CD4-positive, alpha-beta T cell (primary cell): Measurements from ENCODE around the gene KNDC1. TPM values are rescaled to one million over a fixed set of nuclear protein-coding genes. Genes with fewer than 3 reads are reported as not detected.
A peak's percentile ranks its signal among the peaks of the same experiment; 100 is the strongest.

Experiments
- ATAC-seq: fragments of 200-7000 bp; cut with Tn5 transposase; one replicate; pipeline ENCODE4 v1.10.0; 2022; ENCODE audit warnings: mild to moderate bottlenecking; ENCODE audit not compliant: poor library complexity
- CTCF ChIA-PET: fragments of 350-600 bp; sonication (Branson Sonifier 250); formaldehyde crosslinking; loops from one replicate; lab custom pipeline; 2021; ENCODE audit warnings: antibody characterized with exemption, inconsistent platforms; lab: Charles Lee
- POLR2A ChIA-PET: fragments of 350-600 bp; sonication (Branson Sonifier 250); formaldehyde crosslinking; loops from one replicate; lab custom pipeline; 2021; ENCODE audit warnings: antibody characterized with exemption, inconsistent platforms; lab: Charles Lee
- DNase-seq, 14 experiments: peaks; one replicate each; pipeline ENCODE4 v3.0.0-alpha.2; 2013 to 2020; ENCODE audit warnings: mixed read lengths in 2 of 14
- H3K27ac ChIP-seq, 2 donors: one replicate each; pipeline versions ENCODE4 v1.5.1 to v1.7.0; 2013; ENCODE audit warnings: low read length in 2 of 2, low read depth in 1 of 2, mild to moderate bottlenecking in 1 of 2
- H3K27me3 ChIP-seq, 2 experiments: 1 replicate in 1 of 2; 2 replicates in 1 of 2; pipeline versions ENCODE4 v1.6.1 to v1.7.0; 2013; ENCODE audit warnings: low read length in 2 of 2, control low read depth in 1 of 2, mild to moderate bottlenecking in 1 of 2, moderate library complexity in 1 of 2; ENCODE audit not compliant: insufficient read depth in 2 of 2, control insufficient read depth in 1 of 2
- H3K36me3 ChIP-seq: one replicate; pipeline ENCODE4 v1.6.1; 2013; ENCODE audit warnings: low read length, control low read depth; ENCODE audit not compliant: insufficient read depth
- H3K4me1 ChIP-seq: one replicate; pipeline ENCODE4 v1.6.1; 2013; ENCODE audit warnings: low read length, control low read depth; ENCODE audit not compliant: insufficient read depth
- H3K4me3 ChIP-seq: one replicate; pipeline ENCODE4 v1.5.1; 2013; ENCODE audit warnings: mild to moderate bottlenecking, low read length, moderate library complexity
- H3K9me3 ChIP-seq, 2 experiments: 1 replicate in 1 of 2; 2 replicates in 1 of 2; pipeline versions ENCODE4 v1.6.1 to v1.7.0; 2013; ENCODE audit warnings: low read length in 2 of 2, mild to moderate bottlenecking in 2 of 2, control low read depth in 1 of 2, moderate library complexity in 1 of 2; ENCODE audit not compliant: control insufficient read depth in 1 of 2, insufficient read depth in 1 of 2
- H3K27ac Mint-ChIP-seq: one replicate; pipeline ENCODE4 v1.8.0; 2020; ENCODE audit warnings: mixed read lengths
- H3K27me3 Mint-ChIP-seq: one replicate; pipeline ENCODE4 v1.8.0; 2021; ENCODE audit warnings: mixed read lengths
- H3K36me3 Mint-ChIP-seq: one replicate; pipeline ENCODE4 v1.8.0; 2021; ENCODE audit warnings: low read depth, mixed read lengths
- H3K4me1 Mint-ChIP-seq: one replicate; pipeline ENCODE4 v1.8.0; 2021; ENCODE audit warnings: low read depth, mixed read lengths
- H3K4me3 Mint-ChIP-seq: one replicate; pipeline ENCODE4 v1.8.0; 2020; ENCODE audit warnings: mild to moderate bottlenecking, mixed read lengths
- H3K9me3 Mint-ChIP-seq: one replicate; pipeline ENCODE4 v1.8.0; 2020; ENCODE audit warnings: mixed read lengths
- intact Hi-C, 2 experiments: fragments of 100-400 bp; cut with DNase I in 1 of 2; cut with micrococcal nuclease in 1 of 2; formaldehyde crosslinking; loops; one replicate each; pipeline versions ENCODE4 v1.15.1 to v1.9.0; 2023 to 2025; cut with DNase I, micrococcal nuclease
- total RNA-seq, 174 experiments: library from RNA in 2 of 174; stranded (reverse) in 2 of 174; gene quantifications; one replicate each; pipeline ENCODE4 v1.2.3 and lab custom pipeline; 2021 to 2026
- TF ChIP-seq, protein P1 (sequence below): fragments of 200-600 bp; IDR thresholded peaks from one replicate; pipeline ENCODE4 v1.8.0; 2022; ENCODE audit warnings: antibody characterized with exemption, mild to moderate bottlenecking

Gene KNDC1
- total RNA-seq, 2 experiments from 2014 or later = not detected

DNA sequence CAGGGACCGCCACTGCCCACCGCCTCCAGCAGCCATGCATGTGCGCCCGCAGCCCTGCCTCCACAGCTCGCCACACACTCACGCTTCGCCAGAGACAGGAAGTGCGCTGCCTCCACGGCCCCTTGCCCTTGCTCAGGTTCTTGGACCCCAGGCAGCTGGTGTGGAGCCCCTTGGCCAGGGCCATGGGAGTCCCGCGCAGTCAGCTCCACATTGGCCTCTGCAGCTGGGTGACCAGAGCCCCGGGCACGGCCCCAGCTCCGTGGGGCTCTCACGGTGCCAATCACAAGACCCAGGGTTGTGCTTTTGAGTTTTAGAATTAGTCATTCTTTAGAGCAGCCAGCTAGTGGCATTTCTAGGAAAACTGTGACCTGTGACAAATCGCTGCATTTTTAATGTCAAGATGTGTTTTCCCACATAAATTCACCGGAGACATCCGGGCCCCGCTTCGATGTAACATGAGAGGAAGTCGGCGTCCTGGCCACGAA is 65.7 kb downstream of the KNDC1 start:
- Histone ChIP-seq H3K4me1 (peaks cover 14% of the 10 kb centered on the region), H3K27me3 (peaks cover 25 to 27% of the 10 kb centered on the region in 2 experiments), H3K27ac (no peak overlapping the region), H3K4me3 (no peak overlapping the region), H3K9me3 (peaks cover 0 to 19% of the 10 kb centered on the region in 2 experiments), H3K36me3 (no peaks in the 10 kb centered on the region)
- H3K4me1 Mint-ChIP-seq = peaks cover 17% of the 10 kb centered on the region
- TF ChIP-seq, protein P1, sequence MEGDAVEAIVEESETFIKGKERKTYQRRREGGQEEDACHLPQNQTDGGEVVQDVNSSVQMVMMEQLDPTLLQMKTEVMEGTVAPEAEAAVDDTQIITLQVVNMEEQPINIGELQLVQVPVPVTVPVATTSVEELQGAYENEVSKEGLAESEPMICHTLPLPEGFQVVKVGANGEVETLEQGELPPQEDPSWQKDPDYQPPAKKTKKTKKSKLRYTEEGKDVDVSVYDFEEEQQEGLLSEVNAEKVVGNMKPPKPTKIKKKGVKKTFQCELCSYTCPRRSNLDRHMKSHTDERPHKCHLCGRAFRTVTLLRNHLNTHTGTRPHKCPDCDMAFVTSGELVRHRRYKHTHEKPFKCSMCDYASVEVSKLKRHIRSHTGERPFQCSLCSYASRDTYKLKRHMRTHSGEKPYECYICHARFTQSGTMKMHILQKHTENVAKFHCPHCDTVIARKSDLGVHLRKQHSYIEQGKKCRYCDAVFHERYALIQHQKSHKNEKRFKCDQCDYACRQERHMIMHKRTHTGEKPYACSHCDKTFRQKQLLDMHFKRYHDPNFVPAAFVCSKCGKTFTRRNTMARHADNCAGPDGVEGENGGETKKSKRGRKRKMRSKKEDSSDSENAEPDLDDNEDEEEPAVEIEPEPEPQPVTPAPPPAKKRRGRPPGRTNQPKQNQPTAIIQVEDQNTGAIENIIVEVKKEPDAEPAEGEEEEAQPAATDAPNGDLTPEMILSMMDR = no peak
- CTCF ChIA-PET = interaction anchor here (1.4 kb wide), 1 partner anchor 32 kb away, joined by 4 read pairs; no protein-coding TSS in a partner anchor
- peaks cover 53% of the 10 kb centered on the region for H3K27me3 Mint-ChIP-seq
- DNase-seq (no peak), ATAC-seq (no peak)
- POLR2A ChIA-PET = no interaction called here
- intact Hi-C loops = loop anchor here in 1 of 2 experiments (5.0 kb wide), 1 partner anchor 78 kb away; no protein-coding TSS in a partner anchor
- H3K36me3 Mint-ChIP-seq = no peaks in the 10 kb centered on the region
- H3K4me3 Mint-ChIP-seq = no peak overlapping the region
- H3K27ac Mint-ChIP-seq = no peak overlapping the region
- no peaks in the 10 kb centered on the region for H3K9me3 Mint-ChIP-seq

DNA sequence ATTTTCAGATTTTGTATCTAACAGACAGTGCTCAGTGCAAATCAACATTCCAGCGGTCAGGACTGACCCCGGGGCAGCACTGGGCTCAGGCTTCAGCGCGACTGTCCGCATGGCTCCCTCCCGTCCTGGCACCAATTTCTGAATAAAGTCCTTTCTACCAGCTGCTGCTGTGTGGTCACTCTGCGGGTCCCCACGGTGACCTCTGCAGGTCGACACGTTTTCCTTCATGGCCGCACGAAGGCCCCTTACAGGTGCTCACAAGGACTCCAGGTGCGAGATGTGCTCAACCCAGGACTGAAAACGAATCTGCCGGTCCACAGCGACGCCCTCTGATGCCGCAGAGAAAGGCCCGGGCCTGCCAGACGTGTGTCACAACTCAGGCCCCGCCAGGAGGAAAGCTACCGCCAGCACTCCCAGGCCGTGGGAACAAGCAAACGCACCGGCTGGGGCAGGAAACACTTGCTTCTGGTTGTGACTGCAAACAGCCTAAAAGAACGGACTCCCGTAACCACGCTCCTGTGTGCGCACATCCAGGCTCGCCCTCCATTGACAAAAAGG is 66.3 kb downstream of the KNDC1 start:
- no peak overlapping the region for H3K4me3 Mint-ChIP-seq
- no peaks in the 10 kb centered on the region for H3K36me3 Mint-ChIP-seq
- H3K4me1 Mint-ChIP-seq = peaks cover 17% of the 10 kb centered on the region
- H3K27ac ChIP-seq = no peak overlapping the region
- H3K4me1 ChIP-seq = peaks cover 17% of the 10 kb centered on the region
- CTCF ChIA-PET = interaction anchor here (1.4 kb wide), 1 partner anchor 32 kb away, joined by 4 read pairs; no protein-coding TSS in a partner anchor
- peak; percentile 55 for ATAC-seq
- H3K27me3 Mint-ChIP-seq = peaks cover 51% of the 10 kb centered on the region
- TF ChIP-seq, protein P1 = no peak
- H3K9me3 ChIP-seq = peaks cover 0 to 18% of the 10 kb centered on the region in 2 experiments
- H3K4me3 ChIP-seq = no peak overlapping the region
- no peaks in the 10 kb centered on the region for H3K9me3 Mint-ChIP-seq
- peak in 2 of 14 experiments; percentile 32 to 33 for DNase-seq
- no peaks in the 10 kb centered on the region for H3K36me3 ChIP-seq
- intact Hi-C loops = loop anchor here in 1 of 2 experiments (5.0 kb wide), 1 partner anchor 79 kb away; no protein-coding TSS in a partner anchor
- POLR2A ChIA-PET = no interaction called here
- H3K27ac Mint-ChIP-seq = no peak overlapping the region
- peaks cover 26 to 30% of the 10 kb centered on the region in 2 experiments for H3K27me3 ChIP-seq

DNA sequence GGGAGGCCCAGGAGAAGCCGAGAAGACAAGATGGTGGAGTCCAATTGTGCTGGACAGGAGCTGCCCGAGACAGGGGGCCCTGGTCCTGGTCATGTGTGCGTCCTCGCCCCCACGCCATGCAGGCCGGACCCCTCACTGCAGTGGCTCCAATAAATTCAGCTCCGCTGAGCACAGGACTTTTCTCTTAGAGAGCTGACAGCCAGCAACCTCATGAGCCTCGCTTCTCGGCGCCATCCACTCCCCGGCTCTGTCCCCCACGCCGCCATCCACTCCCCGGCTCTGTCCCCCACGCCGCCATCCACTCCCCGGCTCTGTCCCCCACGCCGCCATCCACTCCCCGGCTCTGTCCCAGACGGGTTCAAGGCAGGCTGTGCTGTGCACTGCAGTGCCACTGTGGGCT is 67.2 kb downstream of the KNDC1 start:
- Histone ChIP-seq H3K9me3 (peaks cover 0 to 23% of the 10 kb centered on the region in 2 experiments), H3K4me1 (peaks cover 18% of the 10 kb centered on the region), H3K4me3 (no peak overlapping the region), H3K36me3 (no peaks in the 10 kb centered on the region), H3K27ac (no peak overlapping the region), H3K27me3 (peaks cover 36 to 39% of the 10 kb centered on the region in 2 experiments)
- H3K4me1 Mint-ChIP-seq = peaks cover 17% of the 10 kb centered on the region
- no peaks in the 10 kb centered on the region for H3K36me3 Mint-ChIP-seq
- H3K9me3 Mint-ChIP-seq = no peaks in the 10 kb centered on the region
- DNase-seq (no peak), ATAC-seq (no peak)
- no peak overlapping the region for H3K4me3 Mint-ChIP-seq
- no peak overlapping the region for H3K27ac Mint-ChIP-seq
- ChIA-PET POLR2A (no interaction called here), CTCF (interaction anchor here (1.4 kb wide), 1 partner anchor 31 kb away, joined by 4 read pairs; no protein-coding TSS in a partner anchor)
- intact Hi-C loops = loop anchor here in 1 of 2 experiments (5.0 kb wide), 1 partner anchor 80 kb away; no protein-coding TSS in a partner anchor
- peaks cover 57% of the 10 kb centered on the region for H3K27me3 Mint-ChIP-seq
- TF ChIP-seq, protein P1 = no peak
